GM19043 (cell line): ENCODE measurements around the gene ADAM29.
"Not testable (repeated sequence)": the region's sequence is repeated elsewhere in the genome, so short reads cannot be mapped to it uniquely, and the experiment has no call there.

Experiments
- ATAC-seq: cut with Tn5 transposase; IDR thresholded peaks from one replicate; pipeline ENCODE4 v1.9.1; 2021; ENCODE audit warnings: low read depth; ENCODE audit not compliant: unreplicated experiment

ADAM29 gene

DNA sequence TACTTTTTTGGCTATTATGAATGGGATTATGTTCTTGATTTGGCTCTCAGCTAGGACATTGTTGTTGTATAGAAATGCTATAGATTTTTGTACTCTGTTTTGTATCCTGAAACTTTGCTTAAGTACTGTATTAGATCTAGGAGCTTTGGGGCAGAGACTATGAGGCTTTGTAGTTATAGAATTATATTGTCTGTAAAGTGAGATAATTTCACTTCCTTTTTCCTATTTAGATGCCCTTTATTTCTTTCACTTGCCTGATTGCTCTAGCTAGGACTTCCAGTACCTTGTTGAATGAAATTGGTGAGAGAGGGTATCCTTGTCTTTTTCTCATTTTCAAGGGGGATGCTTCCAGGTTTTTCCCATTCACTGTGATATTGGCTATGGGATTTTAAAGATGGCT is 28.1 kb downstream of the ADAM29 start:
- no peak for ATAC-seq

DNA sequence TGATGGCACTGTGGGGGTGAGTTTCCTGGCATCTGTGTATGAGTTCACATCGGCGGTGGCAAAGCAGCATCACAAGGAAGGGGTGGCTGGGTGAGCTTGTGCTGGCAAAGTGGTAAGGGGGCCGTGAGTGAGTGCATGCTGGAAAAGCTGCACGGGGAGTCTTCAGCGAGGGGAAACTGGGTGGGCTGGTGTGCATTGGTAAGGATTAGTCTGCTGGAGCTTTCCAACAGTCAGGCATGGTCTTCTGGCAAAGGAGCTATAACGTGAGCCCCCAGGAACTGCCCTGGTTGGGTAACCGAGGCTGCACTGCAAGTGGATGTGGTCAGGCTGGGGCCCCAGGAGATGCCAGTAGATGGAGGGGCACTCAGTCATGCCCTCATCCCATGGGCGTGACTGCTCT is 30.7 kb downstream of the ADAM29 start:
- no peak for ATAC-seq

DNA sequence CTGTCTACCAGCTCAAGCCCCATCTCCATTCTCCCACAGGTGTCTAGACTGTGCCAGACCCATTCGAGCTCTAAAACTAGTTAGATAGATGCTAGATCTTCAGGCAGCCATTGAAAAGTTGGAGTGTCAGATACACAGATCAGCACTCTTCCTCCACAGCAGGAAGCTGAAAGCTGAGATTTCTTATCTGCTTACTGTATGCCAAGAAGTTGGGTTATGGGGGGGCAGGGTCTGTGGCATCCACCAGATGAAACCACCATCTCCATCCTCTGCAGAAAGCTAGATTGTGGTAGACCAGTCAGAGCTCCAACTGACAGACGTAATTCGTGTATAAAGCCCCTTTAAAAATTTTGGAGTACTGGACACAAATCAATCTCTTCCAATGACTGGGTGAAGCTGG is 54.8 kb downstream of the ADAM29 start:
- ATAC-seq = no peak

DNA sequence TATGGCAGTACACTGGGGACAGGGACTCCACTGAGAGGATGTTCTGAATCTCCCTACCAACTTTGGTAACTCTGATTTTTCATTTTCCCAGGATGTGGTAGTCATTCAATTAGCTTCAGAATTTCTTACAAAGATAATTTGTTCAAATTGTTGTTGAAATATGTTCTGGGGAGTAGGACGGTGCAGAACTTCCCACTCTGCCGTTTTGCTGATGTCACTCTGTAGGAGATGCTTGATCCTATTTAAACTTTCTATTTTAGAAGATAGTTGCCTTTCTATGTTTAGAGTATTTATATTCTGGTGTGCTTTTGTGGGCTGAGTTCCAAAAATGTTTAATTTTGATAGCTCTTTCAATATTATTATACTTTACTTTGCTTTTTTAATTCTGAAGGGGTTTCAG is 55.2 kb downstream of the ADAM29 start:
- ATAC-seq = no peak

DNA sequence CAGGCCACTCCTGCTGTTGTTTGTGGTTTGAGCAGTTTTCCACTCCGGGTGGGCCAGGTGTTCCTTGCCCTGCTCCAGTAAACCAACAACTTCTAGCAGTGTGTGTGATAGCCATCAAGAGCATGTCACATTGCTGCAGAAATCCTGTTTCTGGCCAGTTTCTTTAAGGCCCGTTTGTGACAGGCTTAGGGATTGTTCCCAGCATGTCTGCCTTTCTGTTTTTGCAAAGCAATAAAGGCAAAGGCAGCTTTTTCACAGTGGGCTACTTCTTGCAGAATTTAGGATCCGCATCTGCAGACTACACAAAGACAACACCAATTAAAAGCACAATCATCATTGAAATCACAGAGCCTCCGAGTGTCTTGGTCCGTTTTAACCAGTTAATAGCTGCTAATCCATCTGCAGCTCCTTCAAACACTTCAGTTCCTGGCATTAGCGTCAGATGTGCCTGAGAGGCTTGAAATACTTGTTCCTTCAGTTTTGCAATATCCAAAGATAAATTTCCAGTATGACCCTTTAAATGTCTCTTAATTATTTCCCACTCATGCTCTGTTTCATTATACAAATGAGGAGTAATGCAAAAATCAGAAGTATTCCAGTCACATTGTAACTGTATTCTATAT is 65.1 kb downstream of the ADAM29 start:
- ATAC-seq = no peak

DNA sequence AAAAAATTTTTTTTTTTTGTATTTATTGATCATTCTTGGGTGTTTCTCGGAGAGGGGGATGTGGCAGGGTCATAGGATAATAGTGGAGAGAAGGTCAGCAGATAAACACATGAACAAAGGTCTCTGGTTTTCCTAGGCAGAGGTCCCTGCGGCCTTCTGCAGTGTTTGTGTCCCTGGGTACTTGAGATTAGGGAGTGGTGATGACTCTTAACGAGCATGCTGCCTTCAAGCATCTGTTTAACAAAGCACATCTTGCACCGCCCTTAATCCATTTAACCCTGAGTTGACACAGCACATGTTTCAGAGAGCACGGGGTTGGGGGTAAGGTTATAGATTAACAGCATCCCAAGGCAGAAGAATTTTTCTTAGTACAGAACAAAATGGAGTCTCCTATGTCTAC is 65.7 kb downstream of the ADAM29 start:
- ATAC-seq = not testable (repeated sequence)

DNA sequence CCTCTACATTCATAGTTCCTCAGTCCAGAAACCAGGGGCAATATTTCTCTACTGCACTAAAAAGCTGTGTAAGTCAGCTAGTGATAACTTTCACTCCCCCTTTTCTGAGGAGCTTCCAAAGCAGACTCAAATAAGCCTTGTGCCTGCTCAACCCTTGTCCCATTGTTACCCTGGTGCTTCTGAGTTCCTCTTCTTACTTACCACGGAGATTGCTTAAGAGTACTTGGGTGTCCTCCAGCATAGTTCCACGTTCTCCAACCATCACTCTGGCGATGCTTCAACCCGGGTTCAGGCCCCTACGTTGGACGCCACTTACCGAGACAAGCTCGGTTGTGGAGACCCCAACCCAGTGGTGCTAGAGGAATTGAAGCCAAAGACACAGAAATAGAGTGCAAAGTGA is 71.6 kb downstream of the ADAM29 start:
- no peak for ATAC-seq

DNA sequence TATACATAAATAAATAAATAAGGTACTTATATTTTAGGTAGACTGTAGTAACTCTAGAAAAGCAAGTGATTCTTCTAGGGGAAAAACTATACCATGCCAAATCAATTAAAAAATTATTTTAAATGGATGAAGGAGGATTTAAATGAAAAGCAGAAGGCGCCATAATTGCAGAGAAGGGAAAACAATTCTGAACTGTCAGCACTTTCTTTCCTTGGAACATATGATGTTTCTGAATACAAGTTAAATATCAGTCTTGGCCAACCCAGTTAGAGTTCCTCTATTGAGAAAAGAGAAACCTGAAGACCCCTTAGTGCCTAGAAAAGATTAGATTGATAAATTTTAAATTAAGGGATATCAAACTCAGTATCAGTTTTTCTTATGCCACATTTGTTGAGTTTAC is 75.8 kb downstream of the ADAM29 start:
- ATAC-seq = no peak

DNA sequence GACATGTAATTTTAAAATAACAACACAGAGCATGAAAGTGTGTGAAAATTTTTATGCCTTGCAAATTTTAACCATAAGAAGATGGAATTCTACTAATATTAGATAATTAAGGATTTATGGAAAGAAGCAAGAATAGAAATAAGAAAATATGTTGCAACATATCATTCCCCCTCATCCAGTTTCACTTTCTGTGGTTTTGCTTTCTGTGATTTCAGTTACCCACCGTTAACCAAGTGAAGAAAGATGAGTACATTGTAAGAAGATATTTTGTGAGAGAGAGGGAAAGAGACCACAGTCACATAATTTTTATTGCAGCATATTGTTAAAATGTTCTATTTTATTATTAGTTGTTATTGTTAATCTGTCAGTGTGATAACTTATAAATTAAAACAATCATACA is 77.9 kb downstream of the ADAM29 start:
- ATAC-seq = peak; percentile 55

DNA sequence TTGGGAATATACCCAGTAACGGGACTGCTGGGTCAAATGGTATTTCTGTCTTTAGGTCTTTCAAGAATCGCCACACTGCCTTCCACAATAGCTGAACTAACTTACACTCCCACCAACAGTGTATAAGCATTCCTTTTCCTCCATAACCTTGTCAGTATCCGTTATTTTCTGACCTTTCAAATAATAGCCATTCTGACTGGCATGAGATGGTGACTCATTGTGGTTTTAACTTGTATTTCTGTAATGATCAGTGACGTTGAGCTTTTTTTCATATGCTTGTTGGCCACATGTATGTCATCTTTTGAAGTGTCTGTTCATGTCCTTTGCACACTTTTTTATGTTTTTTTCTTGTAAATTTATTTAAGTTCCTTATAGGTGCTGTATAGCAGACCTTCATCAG is 81.2 kb downstream of the ADAM29 start:
- ATAC-seq = no peak

DNA sequence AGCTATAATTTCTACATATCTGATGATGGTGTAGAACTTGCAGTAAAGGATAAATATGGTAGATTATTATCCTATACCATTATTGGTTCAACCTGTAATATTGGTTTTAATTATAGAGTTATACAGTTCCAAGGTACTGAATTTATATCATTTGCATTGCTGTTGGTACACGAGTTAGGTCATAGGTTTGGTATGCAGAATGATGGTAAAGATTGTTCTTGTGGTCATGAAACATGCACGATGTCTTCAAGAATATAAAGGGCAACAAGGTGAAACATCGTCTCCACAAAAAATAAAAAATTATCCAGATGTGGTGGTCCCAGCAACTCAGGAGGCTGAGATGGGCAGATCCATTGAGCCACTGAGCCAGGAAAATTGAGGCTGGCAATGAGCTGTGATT is 99.6 kb downstream of the ADAM29 start:
- ATAC-seq = no peak

DNA sequence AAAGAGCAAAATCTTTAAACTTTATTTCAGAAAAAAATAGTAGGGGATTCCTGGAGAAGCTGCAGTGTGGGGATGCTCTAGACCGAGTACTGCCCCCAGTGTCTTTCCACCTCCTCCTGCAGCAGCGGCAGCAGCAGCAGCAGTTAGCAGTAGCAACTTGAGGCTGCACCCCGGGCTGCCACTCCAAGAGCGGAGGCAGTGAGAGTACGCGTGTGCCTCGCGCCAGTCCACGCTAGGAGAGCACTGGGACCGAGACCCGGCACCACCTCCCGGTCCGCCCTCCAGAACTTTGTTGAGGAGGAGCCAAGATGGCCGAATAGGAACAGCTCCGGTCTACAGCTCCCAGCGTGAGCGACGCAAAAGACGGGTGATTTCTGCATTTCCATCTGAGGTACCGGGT is 101.3 kb downstream of the ADAM29 start:
- not testable (repeated sequence) for ATAC-seq
